ENCODE data around the gene ULBP1.
"Not testable (repeated sequence)": the region's sequence is repeated elsewhere in the genome, so short reads cannot be mapped to it uniquely, and the experiment has no call there.

ULBP1 gene

DNA sequence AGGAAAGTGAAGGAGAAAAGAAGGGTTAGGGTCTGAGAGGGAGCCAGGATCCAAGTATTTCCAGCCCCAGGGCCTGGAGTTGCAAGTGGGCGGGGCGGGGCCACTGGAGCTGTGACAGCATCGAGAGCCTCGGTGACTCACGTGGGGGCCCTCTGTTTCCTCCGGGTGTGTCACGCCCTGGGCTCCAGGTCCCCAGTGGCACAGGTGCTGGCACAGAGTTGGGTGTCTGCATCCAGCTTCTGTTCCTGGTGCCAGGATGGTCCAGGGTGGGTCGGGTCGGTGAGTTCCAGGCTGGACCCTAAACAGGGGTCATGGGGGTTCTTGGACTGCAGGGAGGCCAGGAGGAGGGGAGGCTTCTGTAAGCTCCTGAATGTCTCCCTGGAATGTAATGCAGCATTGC lies 44.8 kb downstream of the ULBP1 start:
- no peak for DNase-seq

DNA sequence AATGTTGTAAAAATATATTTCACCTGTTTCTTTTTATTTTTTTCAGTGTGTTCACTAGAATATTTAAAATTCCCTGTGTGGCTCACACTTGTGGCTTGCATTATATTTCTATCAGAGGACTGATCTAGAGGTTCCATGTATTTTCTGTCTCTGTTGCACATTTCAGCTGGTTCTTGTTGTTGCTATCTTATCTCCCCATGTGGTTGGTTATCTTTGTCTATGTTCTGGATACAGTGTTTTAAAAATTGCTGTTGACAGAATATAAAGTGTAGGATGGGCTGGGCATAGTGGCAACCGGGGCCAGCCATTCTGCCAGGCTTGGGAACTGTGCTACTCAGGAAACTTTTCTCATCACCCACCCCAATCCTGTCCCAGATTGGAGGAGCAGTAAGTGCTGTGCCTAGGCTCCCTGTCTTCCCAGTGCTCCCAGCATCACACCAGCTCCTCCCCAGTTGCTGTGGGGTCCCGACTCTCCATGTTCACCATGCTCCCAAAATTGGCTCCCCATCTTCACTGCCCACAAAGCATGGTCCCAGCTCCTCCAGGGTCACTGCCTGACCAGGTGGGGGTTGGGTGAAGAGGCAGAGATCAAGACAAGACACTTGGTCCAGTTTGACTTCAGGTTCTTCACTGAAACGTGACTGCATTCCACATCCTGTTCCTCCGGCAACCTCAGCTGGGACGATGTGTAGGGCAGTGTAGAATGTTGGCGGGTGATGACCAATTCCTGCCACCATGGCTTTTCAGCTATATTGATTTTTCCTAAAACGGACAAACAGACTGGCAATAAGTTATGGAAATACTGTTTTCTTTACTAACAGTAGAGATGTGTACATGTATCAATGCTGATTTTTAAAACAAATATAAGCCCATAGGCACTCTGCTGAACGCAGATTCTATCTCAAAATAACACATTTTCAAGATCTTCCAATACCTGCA lies 49.4 kb downstream of the ULBP1 start:
- not testable (repeated sequence) for DNase-seq

DNA sequence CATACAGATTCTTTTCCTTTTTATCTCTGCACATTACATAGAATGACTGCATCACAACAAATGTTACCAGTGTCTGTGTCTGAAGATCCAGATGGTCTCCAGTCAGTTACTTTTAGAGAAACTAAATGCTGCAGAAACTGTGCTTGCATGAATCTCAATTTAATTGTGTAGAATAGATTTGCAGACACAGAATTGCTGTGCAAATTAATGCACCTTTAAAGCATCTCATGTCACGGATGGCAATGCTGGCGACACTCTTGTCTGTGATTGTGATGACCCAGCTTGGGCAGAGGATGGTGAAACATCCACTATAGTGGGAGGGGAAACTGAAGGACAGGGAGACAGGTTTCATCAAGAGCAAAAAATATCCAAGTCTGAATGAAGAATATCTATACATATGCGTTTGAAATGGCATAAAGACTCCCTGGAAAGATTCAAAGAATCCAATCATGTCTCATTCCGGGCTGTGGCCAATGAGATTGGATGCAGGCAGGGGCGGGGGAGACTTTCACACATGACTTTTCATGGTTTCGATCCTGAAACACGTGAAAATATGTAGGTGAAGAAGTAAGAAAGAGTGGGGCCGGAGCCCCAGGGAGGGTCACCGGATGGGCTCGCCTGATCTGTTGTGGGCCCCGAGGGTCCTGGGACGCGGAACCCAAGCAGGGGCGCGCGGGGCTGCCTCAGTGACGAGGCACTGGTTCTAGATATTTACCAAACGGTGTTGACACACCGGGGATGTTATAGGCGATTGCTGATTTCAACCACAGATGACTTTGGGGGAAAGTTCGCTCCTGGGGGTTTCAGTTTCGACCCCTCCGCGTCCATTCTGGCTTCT lies 50.3 kb downstream of the ULBP1 start:
- DNase-seq, result not testable (repeated sequence)

DNA sequence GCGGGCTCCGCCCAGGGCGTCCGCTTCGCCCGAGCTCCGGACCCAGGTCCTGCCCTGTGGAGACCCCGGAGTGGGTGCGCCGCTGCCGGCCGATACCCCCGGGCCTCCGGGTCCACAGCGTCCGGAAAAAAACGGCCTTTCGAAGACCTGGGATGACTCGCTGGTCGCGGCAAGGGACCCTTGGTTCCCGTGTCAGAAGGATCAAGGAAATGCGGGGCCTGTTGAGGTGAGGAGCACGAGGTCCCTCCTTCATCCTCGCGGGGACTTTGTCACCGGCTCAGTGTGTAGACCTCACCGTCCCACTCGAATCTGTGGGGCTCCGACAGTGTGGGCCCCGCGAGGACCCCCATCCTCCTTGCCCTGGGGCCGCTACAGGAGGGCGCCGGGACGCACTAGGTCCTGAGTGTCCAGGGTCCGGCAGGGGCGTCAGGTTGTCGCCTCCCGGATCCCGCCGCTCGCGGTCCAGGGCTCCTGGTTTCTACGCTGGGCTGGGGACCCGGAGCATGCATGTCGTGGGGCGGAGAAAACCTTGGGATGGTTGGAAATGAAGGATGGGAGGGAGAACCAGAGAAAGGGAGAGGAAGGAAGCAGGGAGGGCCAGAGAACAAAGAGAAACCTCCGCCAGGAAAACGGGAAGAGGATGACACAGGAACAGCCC lies 51.0 kb downstream of the ULBP1 start:
- not testable (repeated sequence) for DNase-seq

DNA sequence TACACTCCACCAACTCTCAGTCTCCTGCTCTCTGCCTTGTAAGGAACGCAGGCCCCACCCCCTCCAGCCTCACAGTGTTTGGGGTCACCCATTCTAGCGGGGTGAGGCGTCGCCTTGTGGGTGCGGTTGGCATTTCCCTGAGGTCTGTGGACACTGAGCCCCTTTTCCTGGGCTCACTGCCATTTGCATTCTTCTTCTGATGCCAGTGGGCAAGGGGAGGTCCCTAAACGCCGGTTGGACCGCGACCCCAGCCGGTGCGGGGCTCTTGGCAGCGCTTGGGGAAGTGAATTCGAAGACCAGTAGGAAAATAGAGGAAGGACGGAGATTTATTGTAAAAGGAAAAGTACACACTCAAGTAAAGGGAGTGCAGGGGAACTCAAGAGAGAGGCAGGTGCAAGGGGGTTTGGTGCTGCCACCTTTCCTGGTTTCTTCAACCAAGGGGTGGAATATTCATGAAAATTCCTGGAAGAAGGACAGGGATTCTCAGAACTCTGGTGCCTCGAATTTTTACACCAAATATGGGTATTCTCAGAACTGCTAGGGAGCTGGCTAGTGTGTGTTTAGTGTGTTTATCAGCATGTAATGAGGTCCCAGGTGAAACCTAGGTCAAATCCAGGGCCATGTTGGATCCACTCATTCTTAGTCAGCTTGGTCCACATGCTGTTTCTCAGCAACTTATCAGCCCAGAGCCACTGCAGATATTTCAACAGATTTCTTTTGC lies 51.7 kb downstream of the ULBP1 start:
- not testable (repeated sequence) for DNase-seq

DNA sequence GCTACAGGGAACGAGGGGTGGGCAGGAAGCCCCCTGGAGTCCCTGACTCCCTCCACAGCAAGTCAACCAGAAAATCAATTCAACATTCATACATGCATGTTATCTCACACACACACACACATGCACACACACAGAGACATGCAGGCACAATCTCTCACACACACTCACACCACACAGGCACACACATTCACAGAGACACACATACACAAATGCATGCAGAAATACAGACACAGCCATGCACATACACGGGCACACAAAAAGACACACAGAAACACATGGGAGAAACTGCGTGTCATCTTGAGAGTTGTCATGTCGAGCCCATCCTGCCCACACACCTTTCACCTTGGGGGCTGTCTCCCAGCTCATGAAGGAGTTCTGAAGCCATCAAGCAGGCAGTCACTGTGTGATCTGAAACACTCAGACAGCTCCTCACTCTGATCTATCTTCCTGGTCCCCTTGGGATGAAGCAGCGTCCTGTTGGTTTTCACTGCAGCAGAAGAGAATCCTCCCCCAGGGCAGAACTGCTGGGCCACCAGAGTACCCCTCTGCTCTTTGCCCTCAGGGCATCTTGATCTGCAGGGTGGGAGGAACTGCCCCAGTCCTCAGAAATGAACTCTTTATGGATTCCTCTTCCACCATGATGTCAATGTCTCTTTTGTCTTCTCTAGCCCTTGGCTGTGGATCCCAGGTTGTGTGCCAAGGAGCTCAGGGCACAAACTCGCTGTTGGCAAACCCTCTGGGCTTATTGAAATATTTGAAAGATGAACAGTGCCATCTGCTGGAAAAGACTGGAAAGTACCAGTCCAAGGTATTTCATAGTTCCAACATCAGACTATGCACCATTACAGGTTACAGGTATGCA lies 52.8 kb downstream of the ULBP1 start:
- DNase-seq, result no peak

DNA sequence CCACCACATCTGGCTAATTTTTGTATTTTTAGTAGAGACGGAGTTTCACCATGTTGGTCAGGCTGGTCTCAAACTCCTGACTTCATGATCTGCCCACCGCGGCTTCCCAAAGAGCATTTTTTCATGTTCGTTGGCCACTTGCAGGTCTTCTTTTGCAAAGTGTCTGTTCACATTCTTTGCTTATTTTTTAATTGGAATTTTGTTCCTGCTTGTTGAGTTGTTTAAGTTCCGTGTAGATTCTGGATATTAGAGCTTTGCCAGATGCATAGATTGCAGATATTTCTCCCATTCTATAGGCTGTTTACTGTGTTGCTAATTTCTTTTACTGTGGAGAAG lies 53.4 kb downstream of the ULBP1 start:
- DNase-seq, result not testable (repeated sequence)

DNA sequence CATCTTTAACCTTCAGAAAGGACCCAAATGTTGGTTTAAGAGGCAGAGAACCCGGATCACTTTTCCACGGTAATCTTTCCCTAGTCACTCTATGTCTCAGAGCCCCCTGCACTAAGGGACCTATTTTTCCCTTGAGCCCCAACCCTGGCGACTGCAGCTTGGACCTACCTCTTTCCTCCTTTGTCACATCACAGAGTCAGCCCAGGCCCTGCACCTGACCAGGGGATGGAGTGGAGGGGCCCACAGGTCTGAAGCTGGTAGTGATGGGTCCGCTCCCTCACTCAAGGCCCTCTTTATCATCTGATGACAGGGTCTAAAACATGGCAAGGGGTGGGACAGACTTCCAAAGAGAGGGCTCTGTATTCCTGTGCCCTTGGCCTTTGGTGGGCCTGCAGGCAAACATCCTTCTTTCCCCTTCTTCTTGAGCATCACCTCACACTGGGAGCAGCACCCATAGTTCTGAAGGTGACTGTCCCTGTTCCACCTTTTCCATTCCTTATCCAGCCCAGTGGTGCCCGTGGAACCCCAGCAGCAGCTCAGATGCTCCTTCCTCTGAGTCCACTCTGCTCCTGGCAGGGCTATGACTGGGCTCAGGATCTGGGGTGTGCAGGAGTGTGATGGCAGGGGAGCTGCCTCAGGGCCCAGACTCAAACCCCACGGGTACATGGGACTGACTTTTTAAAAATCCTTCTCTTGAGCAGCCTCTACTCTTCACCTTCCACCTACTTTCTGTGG lies 55.3 kb downstream of the ULBP1 start:
- no peak for DNase-seq

DNA sequence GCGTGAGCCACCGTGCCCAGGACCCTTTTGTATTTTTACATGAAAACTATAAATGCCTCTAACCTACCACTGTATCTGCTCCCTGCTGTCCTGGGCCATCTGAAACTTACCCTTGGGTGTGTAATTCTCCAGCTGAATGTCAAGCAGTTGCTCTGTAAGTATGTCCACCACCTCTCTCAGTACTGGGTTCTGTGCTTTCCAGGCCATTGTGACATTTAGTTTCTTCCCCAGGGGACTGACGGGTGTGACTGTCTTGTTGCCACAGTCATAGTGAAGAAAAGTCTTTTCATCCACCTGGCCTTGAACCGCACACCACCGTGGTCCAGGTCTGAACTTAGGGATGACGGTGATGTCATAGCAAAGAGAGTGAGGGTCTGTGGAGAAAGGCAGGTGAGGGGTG lies 58.1 kb downstream of the ULBP1 start:
- not testable (repeated sequence) for DNase-seq
